Endothelial cell of umbilical vein (primary cell): ENCODE measurements around the gene MYO6.

ENCODE experiments used
- CTCF ChIP-seq, 2 donors: IDR thresholded peaks; 1 replicate in 1 of 2; 2 replicates in 1 of 2; pipeline ENCODE4 v1.5.1; 2011; ENCODE audit warnings: low read length in 2 of 2, mild to moderate bottlenecking in 2 of 2, moderate library complexity in 2 of 2, control low read depth in 1 of 2, inconsistent platforms in 1 of 2, low read depth in 1 of 2; ENCODE audit not compliant: insufficient read depth in 1 of 2; ENCODE audit errors: extremely low read depth in 1 of 2
- EZH2 ChIP-seq: IDR thresholded peaks from 2 replicates; pipeline ENCODE4 v1.6.1; 2012; ENCODE audit warnings: borderline replicate concordance, low read depth, mild to moderate bottlenecking, moderate library complexity, low read length, inconsistent platforms; ENCODE audit not compliant: severe bottlenecking
- FOS ChIP-seq: IDR thresholded peaks from 2 replicates; pipeline ENCODE4 v1.6.1; 2011; ENCODE audit warnings: mild to moderate bottlenecking, low read length, moderate library complexity, borderline replicate concordance; ENCODE audit not compliant: insufficient read depth
- GATA2 ChIP-seq: IDR thresholded peaks from 2 replicates; pipeline ENCODE4 v1.7.0; 2011; ENCODE audit warnings: low read depth, mild to moderate bottlenecking, moderate library complexity, mixed read lengths, low read length; ENCODE audit not compliant: insufficient read length, insufficient read depth
- JUN ChIP-seq: IDR thresholded peaks from 2 replicates; pipeline ENCODE4 v1.6.1; 2011; ENCODE audit warnings: borderline replicate concordance, low read depth; ENCODE audit not compliant: insufficient read length, insufficient read depth
- MAX ChIP-seq: IDR thresholded peaks from 2 replicates; pipeline ENCODE4 v1.6.1; 2011; ENCODE audit not compliant: insufficient read depth, insufficient read length
- MYC ChIP-seq: IDR thresholded peaks from one replicate; pipeline ENCODE4 v1.6.1; 2011; ENCODE audit warnings: mild to moderate bottlenecking, low read depth, low read length
- POLR2A ChIP-seq: IDR thresholded peaks from 2 replicates; pipeline ENCODE4 v1.6.1; 2012; ENCODE audit warnings: low read depth, mild to moderate bottlenecking, control low read depth, low read length
- POLR2AphosphoS5 ChIP-seq: IDR thresholded peaks from 2 replicates; pipeline ENCODE4 v1.6.1; 2012; ENCODE audit warnings: low read depth, mild to moderate bottlenecking, control low read depth, low read length, moderate library complexity; ENCODE audit not compliant: insufficient read depth

GRCh38 chr6:75856902-75857301, 107.9 kb downstream of the MYO6 start:
- TF ChIP-seq FOS = no peak
- no peak for TF ChIP-seq CTCF (IDR thresholded peaks at IDR 0.05; ENCODE audit: extremely low read depth in 1 of 2, insufficient read depth in 1 of 2, low read depth in 1 of 2, low read length in 2 of 2)
- no peak for TF ChIP-seq POLR2A
- no peak for TF ChIP-seq MAX
- no peak for TF ChIP-seq EZH2
- TF ChIP-seq JUN = no peak
- no peak for TF ChIP-seq MYC
- no peak for TF ChIP-seq POLR2AphosphoS5
- no peak for TF ChIP-seq GATA2
